GM18502 (cell line): Measurements from ENCODE around the gene MEI4.
"Not testable (repeated sequence)": the region's sequence is repeated elsewhere in the genome, so short reads cannot be mapped to it uniquely, and the experiment has no call there.

ENCODE experiments used
- ATAC-seq: cut with Tn5 transposase; IDR thresholded peaks from one replicate; pipeline ENCODE4 v1.9.1; 2021; ENCODE audit warnings: mild to moderate bottlenecking; ENCODE audit not compliant: unreplicated experiment, poor library complexity

MEI4 gene

GRCh38 chr6:77652739-77653138, at the start of gene MEI4:
Gene MEI4, plus strand, starts transcription at chr6:77653039. Its CDS starts 37,633 bp downstream, at chr6:77690672.
- ATAC-seq, result no peak

- ATAC-seq, result no peak
These were observed 48.4 kb upstream of the MEI4 start for GRCh38 chr6:77604476-77604875.

DNA sequence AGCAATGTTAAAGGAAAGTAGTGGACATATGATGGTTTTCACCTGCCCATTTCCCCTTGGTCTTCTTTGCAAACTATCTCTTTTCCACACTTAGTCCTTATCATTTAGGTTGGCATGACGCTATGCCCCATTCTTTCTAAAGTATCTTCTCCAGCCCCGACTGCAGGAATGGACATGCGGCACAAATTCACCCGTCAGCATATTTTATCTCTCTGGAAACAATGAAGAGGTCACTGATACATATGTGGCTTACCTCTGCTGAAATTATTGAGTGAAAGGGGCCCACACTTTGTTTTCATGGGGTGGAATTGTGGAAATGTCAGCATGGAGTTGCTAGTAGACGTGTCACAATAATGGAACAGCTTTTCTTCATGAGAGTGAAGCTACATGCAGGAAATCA, 45.8 kb upstream of the MEI4 start:
- ATAC-seq, result no peak

DNA sequence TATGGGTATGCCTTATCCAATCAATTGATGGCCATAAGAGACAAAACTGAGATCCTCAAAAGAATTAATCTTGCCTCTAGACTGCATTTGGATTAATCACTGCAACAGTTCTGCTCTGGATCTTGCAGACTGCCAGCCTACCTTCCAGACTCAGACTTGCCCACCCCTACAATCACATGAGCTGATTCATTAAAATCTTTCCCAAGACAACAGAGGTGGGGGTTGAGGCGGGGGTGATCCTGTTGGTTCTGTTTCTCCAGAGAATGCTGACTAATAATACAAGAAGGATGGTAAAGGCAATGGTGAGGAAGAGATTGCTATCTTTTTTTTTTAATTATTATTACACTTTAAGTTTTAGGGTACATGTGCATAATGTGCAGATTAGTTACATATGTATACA, 43.7 kb upstream of the MEI4 start:
- no peak for ATAC-seq

GRCh38 chr6:77619114-77619513, 33.7 kb upstream of the MEI4 start:
- ATAC-seq, result no peak

- peak; percentile 75 for ATAC-seq
These were observed 32.5 kb upstream of the MEI4 start for GRCh38 chr6:77620278-77620882.

GRCh38 chr6:77624515-77624914, 28.3 kb upstream of the MEI4 start:
- no peak for ATAC-seq

- ATAC-seq, result no peak
These were observed 26.4 kb upstream of the MEI4 start for GRCh38 chr6:77626426-77626825.

GRCh38 chr6:77630014-77630413, 22.8 kb upstream of the MEI4 start:
- ATAC-seq, result no peak

DNA sequence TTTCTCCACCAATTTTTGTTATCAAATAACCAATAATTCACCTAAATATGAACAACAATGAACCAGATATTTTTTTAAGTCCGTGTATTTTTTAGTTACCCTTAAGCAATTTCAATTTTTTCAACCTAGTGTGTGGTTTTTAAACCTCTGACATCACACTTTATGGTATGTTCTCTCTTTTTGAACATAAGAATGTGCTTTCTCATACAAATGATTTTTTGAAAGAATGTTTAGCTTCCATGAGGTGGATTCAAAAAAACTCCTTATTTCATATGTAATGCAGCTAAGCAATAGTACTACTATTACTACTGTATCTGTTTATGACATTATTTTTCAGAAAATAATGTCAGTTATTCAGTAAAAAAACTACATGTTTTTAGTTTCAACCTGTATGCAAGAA, 19.4 kb upstream of the MEI4 start:
- ATAC-seq, result no peak

DNA sequence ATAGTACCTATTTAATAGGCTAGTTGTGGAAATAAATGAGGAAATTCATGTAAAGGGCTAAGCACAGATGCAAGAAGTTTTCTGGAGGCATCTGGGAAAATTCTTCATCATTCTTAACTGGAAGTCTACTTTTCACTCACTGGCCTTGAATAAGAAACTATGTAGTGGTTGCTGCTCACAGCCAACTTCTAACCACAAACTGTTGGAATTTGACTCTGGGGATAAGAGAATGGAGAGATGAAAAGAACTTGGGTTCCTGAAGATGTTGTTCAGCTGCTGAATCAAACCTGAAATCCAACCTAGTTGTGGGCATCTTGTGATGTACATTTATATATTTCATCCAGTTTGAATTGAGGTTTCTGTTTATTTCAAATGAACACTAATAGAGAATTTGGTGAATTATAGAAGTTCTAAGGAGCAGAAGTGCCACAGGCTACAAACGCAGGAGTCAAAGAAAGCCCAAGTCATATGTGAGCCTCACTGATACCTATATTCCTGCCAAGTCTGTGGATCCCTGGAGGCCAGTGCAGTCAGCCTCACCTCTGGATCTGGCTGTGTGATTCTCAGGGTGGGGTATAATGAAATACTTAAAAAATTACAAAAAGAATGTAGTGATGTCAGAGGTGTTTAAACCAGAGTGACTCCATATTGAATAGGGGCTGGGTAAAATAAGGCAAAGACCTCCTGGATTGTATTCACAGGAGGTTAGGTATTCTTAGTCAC, 18.7 kb upstream of the MEI4 start:
- no peak for ATAC-seq

DNA sequence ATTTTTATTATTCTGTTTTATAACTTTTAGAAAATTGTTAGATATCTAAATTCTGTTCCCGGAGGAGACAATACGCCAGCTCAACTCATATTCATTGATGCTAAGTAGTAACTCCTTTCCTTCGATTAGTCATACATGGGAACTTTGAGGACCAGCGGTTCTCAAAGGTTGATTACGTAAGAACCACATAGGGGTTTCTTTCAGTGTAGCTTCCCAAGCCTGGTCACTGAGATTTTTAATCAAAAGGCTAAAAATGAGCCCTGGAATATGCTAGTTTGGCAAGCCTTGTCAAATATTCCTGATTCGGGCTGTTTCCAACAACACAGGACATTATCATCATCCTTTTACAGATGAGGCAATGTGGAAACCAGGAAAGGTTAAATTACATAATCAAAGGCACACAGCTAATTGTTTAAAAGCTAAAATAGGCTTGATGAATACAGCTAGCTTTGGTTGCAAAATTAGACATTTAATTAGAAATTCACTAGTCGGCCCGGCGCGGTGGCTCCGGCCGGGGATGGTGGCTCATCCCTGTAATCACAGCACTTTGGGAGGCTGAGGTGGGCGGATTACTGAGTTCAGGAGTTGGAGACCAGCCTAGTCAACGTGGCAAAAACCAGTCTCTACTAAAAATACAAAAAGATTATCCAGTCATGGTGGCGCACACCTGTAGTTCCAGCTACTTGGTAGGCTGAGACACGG, 14.6 kb upstream of the MEI4 start:
- no peak for ATAC-seq

DNA sequence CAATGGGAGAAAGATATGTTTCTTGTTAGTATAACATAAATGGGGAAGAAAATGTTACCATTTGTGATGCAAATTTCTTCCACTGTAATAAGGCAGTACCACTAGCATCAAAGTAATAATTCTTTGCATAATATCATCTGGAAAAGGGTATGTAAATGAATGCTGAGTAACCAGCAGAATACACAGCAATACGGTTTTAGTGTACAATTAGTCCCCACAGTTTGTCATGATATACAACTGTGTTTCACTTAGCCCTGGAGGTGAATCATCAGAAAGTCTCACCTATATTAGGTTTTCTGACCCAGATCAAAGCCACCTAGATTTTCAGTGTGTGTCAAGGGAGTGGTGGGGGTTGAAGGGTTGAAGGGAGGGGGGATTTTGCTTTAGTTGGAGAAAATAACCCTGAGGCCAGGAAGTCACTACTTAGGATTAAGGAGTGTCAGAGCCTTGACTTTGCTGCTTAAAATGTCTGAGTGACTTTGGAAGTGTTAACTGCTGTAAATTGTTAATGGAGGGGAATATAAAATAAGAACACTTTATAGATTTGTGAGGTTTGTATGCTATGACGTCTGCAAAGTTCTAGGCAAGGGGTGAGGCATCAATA, 8.6 kb upstream of the MEI4 start:
- no peak for ATAC-seq

GRCh38 chr6:77650098-77650663, 2.7 kb upstream of the MEI4 start:
- ATAC-seq, result no peak

- ATAC-seq, result no peak
These were observed 977 bp downstream of the MEI4 start for GRCh38 chr6:77653816-77654215.

- not testable (repeated sequence) for ATAC-seq
These were observed 2.2 kb downstream of the MEI4 start for GRCh38 chr6:77655035-77655434.

DNA sequence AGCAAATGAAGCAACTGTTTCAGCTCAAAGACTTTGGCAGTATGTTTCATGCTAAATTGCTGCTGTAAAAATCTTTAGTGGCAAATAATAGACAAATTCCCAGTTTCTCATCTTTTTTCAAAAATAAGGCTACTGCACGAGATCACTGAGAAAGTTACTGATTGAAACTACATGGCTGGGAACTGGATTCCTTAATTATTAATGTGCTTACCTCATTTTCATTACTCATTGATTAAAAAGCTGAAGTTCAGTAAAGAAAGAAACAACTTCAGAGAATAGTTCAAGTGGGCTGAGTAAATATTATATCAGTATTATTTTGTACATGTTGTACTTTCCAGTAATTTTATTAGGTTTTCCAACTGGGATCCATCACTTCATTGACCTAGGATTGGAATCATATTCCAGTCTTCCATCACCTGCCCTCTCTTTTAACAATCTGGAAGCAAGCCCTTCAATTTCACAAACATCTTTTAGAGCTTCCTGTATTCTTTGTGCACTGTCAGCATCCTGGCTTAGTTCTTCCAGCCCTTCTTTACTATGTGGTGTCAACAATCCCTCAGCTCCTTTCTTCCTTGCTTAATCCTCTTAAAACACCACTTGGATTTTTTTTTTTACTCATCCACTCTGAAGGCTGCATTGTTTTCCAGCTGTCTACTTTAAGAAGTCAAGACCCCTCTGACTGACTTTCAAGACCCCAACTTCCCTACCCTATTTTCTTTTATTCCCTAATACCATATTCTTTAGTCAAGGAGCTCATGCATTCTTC, 4.3 kb downstream of the MEI4 start:
- no peak for ATAC-seq

DNA sequence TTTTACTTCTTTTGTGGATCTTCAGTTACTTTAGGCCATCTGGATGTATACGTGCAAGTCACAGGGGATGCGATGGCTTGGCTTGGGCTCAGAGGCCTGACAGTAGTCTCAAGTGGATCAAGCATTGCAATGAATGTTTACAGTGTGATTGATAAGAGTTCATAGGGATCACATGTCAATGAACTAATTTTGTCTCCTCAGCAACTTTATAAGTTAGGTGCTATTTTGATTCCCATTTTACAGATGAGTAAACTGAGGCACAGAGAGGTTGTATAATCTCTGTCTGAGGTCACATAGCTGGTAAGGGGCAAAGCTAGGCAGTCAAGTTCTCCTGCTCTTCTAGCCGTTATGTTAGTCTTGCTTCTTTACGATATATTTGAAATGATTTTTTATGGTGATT, 13.5 kb downstream of the MEI4 start:
- no peak for ATAC-seq

DNA sequence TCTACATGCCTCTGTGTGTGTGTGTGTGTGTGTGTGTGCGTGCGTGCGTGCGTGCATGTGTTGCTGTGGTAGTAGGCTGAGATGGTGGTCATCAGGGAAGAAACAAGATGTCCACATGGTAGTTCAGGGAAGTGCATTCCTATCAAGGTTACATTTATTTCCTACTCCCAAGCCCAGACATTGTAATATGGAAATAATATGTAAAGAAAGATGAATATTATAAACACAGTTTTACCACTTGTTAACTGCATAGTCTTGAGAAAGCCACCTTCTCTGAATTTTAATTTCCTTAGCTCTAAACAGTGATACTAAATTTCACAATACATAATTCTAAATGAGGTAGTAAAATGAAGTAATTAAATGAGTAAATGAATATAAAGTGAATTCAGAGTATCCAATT, 14.0 kb downstream of the MEI4 start:
- no peak for ATAC-seq

DNA sequence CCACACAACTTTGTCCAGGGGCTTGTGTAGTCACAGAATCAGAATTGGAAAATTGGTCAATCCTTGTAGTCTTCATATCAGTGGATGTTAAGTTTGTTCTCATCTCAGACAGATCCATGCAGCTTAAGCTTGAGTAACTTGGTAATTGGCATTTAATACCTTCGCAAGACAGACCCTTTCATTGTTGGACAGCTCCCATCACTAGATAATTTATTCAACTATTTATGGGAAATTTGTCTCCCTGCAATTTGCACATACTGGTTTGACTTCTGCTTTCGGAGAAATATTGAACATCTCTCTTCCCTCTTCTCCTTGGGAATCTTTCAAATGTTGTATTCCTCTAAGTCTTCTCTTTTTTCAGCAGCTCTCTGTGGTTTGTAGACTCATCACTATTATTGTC, 17.1 kb downstream of the MEI4 start:
- no peak for ATAC-seq
